Type B pancreatic cell (in vitro differentiated cells): ENCODE data around the gene LIN37. TPM values are rescaled to one million over a fixed set of nuclear protein-coding genes. Genes with fewer than 3 reads are reported as not detected.

Experiments
- DNase-seq: peaks from one replicate; pipeline ENCODE4 v3.0.0; 2021; ENCODE audit warnings: mixed read lengths; ENCODE audit not compliant: unreplicated experiment; ENCODE audit errors: extremely low spot score
- H3K27ac Mint-ChIP-seq: 2 replicates; pipeline ENCODE4 v1.8.0; 2021; ENCODE audit warnings: mild to moderate bottlenecking, mixed read lengths
- H3K27me3 Mint-ChIP-seq: 2 replicates; pipeline ENCODE4 v1.8.0; 2021; ENCODE audit warnings: mixed read lengths
- H3K36me3 Mint-ChIP-seq: 2 replicates; pipeline ENCODE4 v1.8.0; 2021; ENCODE audit warnings: mixed read lengths
- H3K4me1 Mint-ChIP-seq: one replicate; pipeline ENCODE4 v1.8.0; 2021; ENCODE audit warnings: mixed read lengths; ENCODE audit not compliant: unreplicated experiment
- H3K4me3 Mint-ChIP-seq: 2 replicates; pipeline ENCODE4 v1.8.0; 2021; ENCODE audit warnings: mild to moderate bottlenecking, mixed read lengths
- H3K9me3 Mint-ChIP-seq: 2 replicates; pipeline ENCODE4 v1.8.0; 2021; ENCODE audit warnings: mixed read lengths
- CTCF ChIP-seq: fragments of 200-600 bp; sonication (generic); conservative IDR thresholded peaks from 2 replicates; pipeline ENCODE4 v1.5.0; 2021; ENCODE audit warnings: antibody characterized with exemption, mild to moderate bottlenecking
- total RNA-seq: library from RNA; stranded (reverse); gene quantifications from 2 replicates; pipeline ENCODE4 v1.2.1, GENCODE V29; 2021; ENCODE audit warnings: low replicate concordance

The LIN37 gene
- total RNA-seq, 1 donor from 2014 or later, result 17.9 TPM

- Mint-ChIP-seq H3K27me3 (no peaks in the 10 kb centered on the region), H3K4me3 (peak overlapping the region; percentile 93), H3K27ac (peak overlapping the region; percentile 82), H3K4me1 (peaks cover 13% of the 10 kb centered on the region), H3K36me3 (no peaks in the 10 kb centered on the region), H3K9me3 (no peaks in the 10 kb centered on the region)
- no peak for TF ChIP-seq CTCF
- DNase-seq, result no peak
Observed at GRCh38 chr19:35719402-35720162, 28.8 kb upstream of the LIN37 start.

DNA sequence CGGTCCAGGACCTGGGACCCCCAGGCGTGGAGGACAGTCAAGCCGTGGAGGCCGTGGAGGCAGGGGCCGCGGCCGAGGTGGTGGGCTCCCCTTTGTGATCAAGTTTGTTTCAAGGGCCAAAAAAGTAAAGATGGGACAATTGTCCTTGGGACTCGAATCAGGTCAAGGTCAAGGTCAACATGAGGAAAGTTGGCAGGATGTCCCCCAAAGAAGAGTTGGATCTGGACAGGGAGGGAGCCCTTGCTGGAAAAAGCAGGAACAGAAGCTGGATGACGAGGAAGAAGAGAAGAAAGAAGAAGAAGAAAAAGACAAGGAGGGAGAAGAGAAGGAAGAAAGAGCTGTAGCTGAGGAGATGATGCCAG lies 28.2 kb upstream of the LIN37 start:
- no peak overlapping the region for H3K4me3 Mint-ChIP-seq
- H3K27me3 Mint-ChIP-seq, result no peaks in the 10 kb centered on the region
- H3K9me3 Mint-ChIP-seq, result no peaks in the 10 kb centered on the region
- H3K27ac Mint-ChIP-seq, result no peak overlapping the region
- peaks cover 13% of the 10 kb centered on the region for H3K4me1 Mint-ChIP-seq
- TF ChIP-seq CTCF, result no peak
- H3K36me3 Mint-ChIP-seq, result no peaks in the 10 kb centered on the region
- no peak for DNase-seq

GRCh38 chr19:35720648-35721047 lies 27.7 kb upstream of the LIN37 start:
- DNase-seq, result no peak
- TF ChIP-seq CTCF, result no peak
- no peaks in the 10 kb centered on the region for H3K27me3 Mint-ChIP-seq
- H3K4me3 Mint-ChIP-seq, result no peak overlapping the region
- H3K9me3 Mint-ChIP-seq, result no peaks in the 10 kb centered on the region
- H3K36me3 Mint-ChIP-seq, result no peaks in the 10 kb centered on the region
- H3K27ac Mint-ChIP-seq, result no peak overlapping the region
- H3K4me1 Mint-ChIP-seq, result peaks cover 13% of the 10 kb centered on the region

- no peaks in the 10 kb centered on the region for H3K36me3 Mint-ChIP-seq
- H3K27ac Mint-ChIP-seq, result no peak overlapping the region
- no peak for TF ChIP-seq CTCF
- no peaks in the 10 kb centered on the region for H3K9me3 Mint-ChIP-seq
- DNase-seq, result no peak
- no peaks in the 10 kb centered on the region for H3K27me3 Mint-ChIP-seq
- H3K4me3 Mint-ChIP-seq, result no peak overlapping the region
- H3K4me1 Mint-ChIP-seq, result peaks cover 8% of the 10 kb centered on the region
Observed at GRCh38 chr19:35721374-35721773, 27.0 kb upstream of the LIN37 start.

DNA sequence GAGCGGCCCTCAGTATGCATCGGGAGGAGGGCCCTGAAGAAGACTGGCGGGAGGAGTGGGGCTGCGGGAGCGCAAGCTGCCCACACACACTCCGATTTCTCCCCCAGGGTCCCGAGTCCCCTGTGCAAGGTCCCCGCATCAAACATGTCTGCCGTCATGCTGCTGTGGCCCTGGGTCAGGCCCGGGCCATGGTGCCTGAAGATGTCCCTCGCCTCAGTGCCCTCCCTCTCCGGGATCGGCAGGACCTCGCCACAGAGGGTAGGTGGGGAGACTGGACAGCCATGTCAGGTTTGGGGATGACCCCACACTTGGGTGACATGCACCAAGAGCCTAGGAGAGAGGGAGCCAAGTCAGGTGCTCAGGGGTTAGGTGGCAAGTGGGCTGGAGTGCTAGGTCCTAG lies 25.9 kb upstream of the LIN37 start:
- Mint-ChIP-seq H3K27ac (no peak overlapping the region), H3K4me1 (peaks cover 4% of the 10 kb centered on the region), H3K9me3 (no peaks in the 10 kb centered on the region), H3K4me3 (no peak overlapping the region), H3K36me3 (no peaks in the 10 kb centered on the region), H3K27me3 (no peaks in the 10 kb centered on the region)
- no peak for TF ChIP-seq CTCF
- no peak for DNase-seq
